SK-N-MC (cell line): Measurements from ENCODE around the gene MYT1.

Experiments
- DNase-seq: peaks from one replicate; pipeline ENCODE4 v3.0.0-alpha.2; 2011; ENCODE audit warnings: low read depth, low spot score
- H3K27ac ChIP-seq: fragments of 200-600 bp; sonication (generic); 2 replicates; pipeline ENCODE4 v1.5.1; 2016; ENCODE audit warnings: mixed run types
- H3K36me3 ChIP-seq: fragments of 200-600 bp; sonication (generic); 2 replicates; pipeline ENCODE4 v1.6.1; 2017; ENCODE audit warnings: antibody characterized with exemption, low read length, mixed read lengths; ENCODE audit not compliant: insufficient read depth
- H3K4me3 ChIP-seq: fragments of 200-600 bp; sonication (generic); 2 replicates; pipeline ENCODE4 v1.5.1; 2016
- H3K9ac ChIP-seq: fragments of 200-600 bp; sonication (generic); 2 replicates; pipeline ENCODE4 v1.8.0; 2017; ENCODE audit warnings: mixed run types, mixed read lengths; ENCODE audit not compliant: insufficient read length
- H3K9me3 ChIP-seq: fragments of 200-600 bp; sonication (generic); 2 replicates; pipeline ENCODE4 v1.6.1; 2017; ENCODE audit warnings: low read depth, mild to moderate bottlenecking, antibody characterized with exemption, low read length, moderate library complexity, mixed read lengths
- EZH2 ChIP-seq: fragments of 200-600 bp; sonication (generic); IDR thresholded peaks from one replicate; pipeline ENCODE4 v1.6.1; 2017; ENCODE audit warnings: antibody characterized with exemption
- FOXP2 ChIP-seq: optimal IDR thresholded peaks from 2 replicates; pipeline ENCODE3; 2011; ENCODE audit warnings: mild to moderate bottlenecking, moderate library complexity; ENCODE audit not compliant: insufficient read depth; ENCODE audit errors: extremely low read length, control extremely low read depth
- POLR2AphosphoS5 ChIP-seq: IDR thresholded peaks from 2 replicates; pipeline ENCODE4 v1.6.1; 2012; ENCODE audit warnings: mild to moderate bottlenecking, low read depth, low read length, borderline replicate concordance

Gene MYT1

GRCh38 chr20:64157878-64158277 lies 6.4 kb upstream of the MYT1 start:
- Histone ChIP-seq H3K4me3 (no peak overlapping the region), H3K36me3 (no peaks in the 10 kb centered on the region), H3K9me3 (no peaks in the 10 kb centered on the region), H3K27ac (no peak overlapping the region), H3K9ac (no peak overlapping the region)
- DNase-seq = no peak
- TF ChIP-seq FOXP2 = no peak
- no peak for TF ChIP-seq EZH2
- TF ChIP-seq POLR2AphosphoS5 = no peak

GRCh38 chr20:64158346-64159285 lies 5.6 kb upstream of the MYT1 start:
- no peaks in the 10 kb centered on the region for H3K9me3 ChIP-seq
- TF ChIP-seq POLR2AphosphoS5 = no peak
- TF ChIP-seq EZH2 = no peak
- TF ChIP-seq FOXP2 = no peak
- no peak overlapping the region for H3K9ac ChIP-seq
- H3K27ac ChIP-seq = no peak overlapping the region
- no peak for DNase-seq
- no peaks in the 10 kb centered on the region for H3K36me3 ChIP-seq
- no peak overlapping the region for H3K4me3 ChIP-seq

- no peaks in the 10 kb centered on the region for H3K9me3 ChIP-seq
- H3K36me3 ChIP-seq = no peaks in the 10 kb centered on the region
- DNase-seq = no peak
- H3K27ac ChIP-seq = no peak overlapping the region
- no peak overlapping the region for H3K4me3 ChIP-seq
- TF ChIP-seq POLR2AphosphoS5 (no peak), FOXP2 (no peak), EZH2 (no peak)
- H3K9ac ChIP-seq = no peak overlapping the region
These were observed 5.0 kb upstream of the MYT1 start for GRCh38 chr20:64159286-64159680.

- Histone ChIP-seq H3K4me3 (no peak overlapping the region), H3K27ac (no peak overlapping the region), H3K36me3 (no peaks in the 10 kb centered on the region), H3K9ac (no peak overlapping the region), H3K9me3 (no peaks in the 10 kb centered on the region)
- no peak for DNase-seq
- TF ChIP-seq FOXP2 = no peak
- no peak for TF ChIP-seq EZH2
- TF ChIP-seq POLR2AphosphoS5 = no peak
These were observed 4.5 kb upstream of the MYT1 start for GRCh38 chr20:64159711-64160110.

GRCh38 chr20:64160118-64160517 lies 4.1 kb upstream of the MYT1 start:
- TF ChIP-seq POLR2AphosphoS5 = no peak
- Histone ChIP-seq H3K9ac (no peak overlapping the region), H3K9me3 (no peaks in the 10 kb centered on the region), H3K27ac (no peak overlapping the region), H3K4me3 (no peak overlapping the region), H3K36me3 (no peaks in the 10 kb centered on the region)
- no peak for DNase-seq

GRCh38 chr20:64160526-64161355 lies 3.5 kb upstream of the MYT1 start:
- no peak overlapping the region for H3K4me3 ChIP-seq
- TF ChIP-seq EZH2 (no peak), POLR2AphosphoS5 (no peak), FOXP2 (no peak)
- no peak for DNase-seq

GRCh38 chr20:64161356-64162238 lies 2.7 kb upstream of the MYT1 start:
- TF ChIP-seq POLR2AphosphoS5 (no peak), FOXP2 (no peak), EZH2 (no peak)
- no peaks in the 10 kb centered on the region for H3K9me3 ChIP-seq
- no peak for DNase-seq
- no peaks in the 10 kb centered on the region for H3K36me3 ChIP-seq
- no peak overlapping the region for H3K27ac ChIP-seq
- H3K4me3 ChIP-seq = no peak overlapping the region
- H3K9ac ChIP-seq = no peak overlapping the region

More at GRCh38 chr20:64160526-64161355, 3.5 kb upstream of the MYT1 start:
- Histone ChIP-seq H3K9ac (no peak overlapping the region), H3K36me3 (no peaks in the 10 kb centered on the region), H3K27ac (no peak overlapping the region), H3K9me3 (no peaks in the 10 kb centered on the region)

GRCh38 chr20:64162239-64162910 lies 1.9 kb upstream of the MYT1 start:
- no peak for TF ChIP-seq EZH2
- no peak for TF ChIP-seq POLR2AphosphoS5
- TF ChIP-seq FOXP2 = no peak
- Histone ChIP-seq H3K4me3 (no peak overlapping the region), H3K27ac (no peak overlapping the region), H3K9ac (no peak overlapping the region), H3K36me3 (no peaks in the 10 kb centered on the region), H3K9me3 (no peaks in the 10 kb centered on the region)
- no peak for DNase-seq
